ENCODE data around the gene PRIMPOL.

- TF ChIP-seq, protein P1, sequence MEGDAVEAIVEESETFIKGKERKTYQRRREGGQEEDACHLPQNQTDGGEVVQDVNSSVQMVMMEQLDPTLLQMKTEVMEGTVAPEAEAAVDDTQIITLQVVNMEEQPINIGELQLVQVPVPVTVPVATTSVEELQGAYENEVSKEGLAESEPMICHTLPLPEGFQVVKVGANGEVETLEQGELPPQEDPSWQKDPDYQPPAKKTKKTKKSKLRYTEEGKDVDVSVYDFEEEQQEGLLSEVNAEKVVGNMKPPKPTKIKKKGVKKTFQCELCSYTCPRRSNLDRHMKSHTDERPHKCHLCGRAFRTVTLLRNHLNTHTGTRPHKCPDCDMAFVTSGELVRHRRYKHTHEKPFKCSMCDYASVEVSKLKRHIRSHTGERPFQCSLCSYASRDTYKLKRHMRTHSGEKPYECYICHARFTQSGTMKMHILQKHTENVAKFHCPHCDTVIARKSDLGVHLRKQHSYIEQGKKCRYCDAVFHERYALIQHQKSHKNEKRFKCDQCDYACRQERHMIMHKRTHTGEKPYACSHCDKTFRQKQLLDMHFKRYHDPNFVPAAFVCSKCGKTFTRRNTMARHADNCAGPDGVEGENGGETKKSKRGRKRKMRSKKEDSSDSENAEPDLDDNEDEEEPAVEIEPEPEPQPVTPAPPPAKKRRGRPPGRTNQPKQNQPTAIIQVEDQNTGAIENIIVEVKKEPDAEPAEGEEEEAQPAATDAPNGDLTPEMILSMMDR (IDR thresholded peaks at IDR 0.05) = no peak
- TF ChIP-seq POLR2A (IDR thresholded peaks at IDR 0.05) = no peak
Observed at GRCh38 chr4:184657144-184657543, 7.6 kb downstream of the PRIMPOL start.

All from Peyer's patch (tissue), 4 donors.